Activated T-cell treated with anti-CD3 and anti-CD28 coated beads, Interleukin-2, amount 50 U/mL, for 72 hours (primary cell): ENCODE results near the gene IL1RL1. TPM values are rescaled to one million over a fixed set of nuclear protein-coding genes. Genes with fewer than 3 reads are reported as not detected.

ENCODE experiments used
- ATAC-seq, 2 donors: fragments of 150-1000 bp; cut with Tn5 transposase; replicated peaks in 1 of 2; 2 replicates each; pipeline ENCODE4 v1.10.0; 2021; ENCODE audit warnings: moderate library complexity in 2 of 2, mild to moderate bottlenecking in 1 of 2
- DNase-seq, 2 donors: peaks; one replicate each; pipeline ENCODE4 v3.0.0; 2021 to 2022; ENCODE audit warnings: mixed read lengths in 1 of 2
- H3K27ac Mint-ChIP-seq: one replicate; pipeline ENCODE4 v1.8.0; 2022; ENCODE audit warnings: mild to moderate bottlenecking, moderate library complexity, mixed read lengths
- H3K27me3 Mint-ChIP-seq: one replicate; pipeline ENCODE4 v1.8.0; 2022; ENCODE audit warnings: low read depth, mixed read lengths
- H3K36me3 Mint-ChIP-seq, 2 donors: one replicate each; pipeline ENCODE4 v1.8.0; 2022; ENCODE audit warnings: mixed read lengths in 2 of 2, mild to moderate bottlenecking in 1 of 2; ENCODE audit not compliant: insufficient read depth in 2 of 2
- H3K4me1 Mint-ChIP-seq: one replicate; pipeline ENCODE4 v1.8.0; 2022; ENCODE audit warnings: low read depth, mixed read lengths
- H3K4me3 Mint-ChIP-seq, 2 donors: one replicate each; pipeline ENCODE4 v1.8.0; 2022; ENCODE audit warnings: mild to moderate bottlenecking in 2 of 2, mixed read lengths in 2 of 2, moderate library complexity in 2 of 2
- H3K9me3 Mint-ChIP-seq, 2 donors: one replicate each; pipeline ENCODE4 v1.8.0; 2022; ENCODE audit warnings: mixed read lengths in 2 of 2
- total RNA-seq, 2 donors: library from RNA; stranded (reverse); gene quantifications; one replicate each; pipeline ENCODE4 v1.2.3, GENCODE V29; 2022

IL1RL1 gene
- total RNA-seq, 2 donors from 2014 or later: 1.6 to 2.2 TPM

DNA sequence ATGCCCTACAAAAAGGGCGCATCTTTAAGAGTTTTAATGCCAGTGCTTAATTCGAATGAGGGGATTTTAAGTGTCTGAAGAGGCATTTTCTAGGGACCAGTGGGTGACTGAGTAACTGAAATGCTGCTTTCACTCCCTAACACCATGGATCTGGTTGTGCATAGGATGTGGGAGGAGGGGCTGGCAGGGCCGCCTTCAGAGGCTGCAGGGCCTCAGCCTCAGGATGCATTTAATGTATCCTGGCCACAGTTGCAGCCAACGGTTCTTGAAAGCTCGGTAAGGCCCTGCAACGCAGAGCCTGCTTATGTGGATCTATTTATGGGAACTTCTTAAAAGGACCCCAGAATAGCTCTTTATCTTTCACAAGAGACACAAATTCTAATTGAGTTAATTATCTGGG lies 85.8 kb downstream of the IL1RL1 start:
- DNase-seq (no peak), ATAC-seq (no peak)
- H3K4me3 Mint-ChIP-seq: no peak overlapping the region
- peaks cover 23% of the 10 kb centered on the region for H3K4me1 Mint-ChIP-seq
- H3K36me3 Mint-ChIP-seq: peaks cover 0 to 1% of the 10 kb centered on the region in 2 donors
- H3K9me3 Mint-ChIP-seq: no peaks in the 10 kb centered on the region
- H3K27ac Mint-ChIP-seq: no peak overlapping the region
- H3K27me3 Mint-ChIP-seq: no peaks in the 10 kb centered on the region

DNA sequence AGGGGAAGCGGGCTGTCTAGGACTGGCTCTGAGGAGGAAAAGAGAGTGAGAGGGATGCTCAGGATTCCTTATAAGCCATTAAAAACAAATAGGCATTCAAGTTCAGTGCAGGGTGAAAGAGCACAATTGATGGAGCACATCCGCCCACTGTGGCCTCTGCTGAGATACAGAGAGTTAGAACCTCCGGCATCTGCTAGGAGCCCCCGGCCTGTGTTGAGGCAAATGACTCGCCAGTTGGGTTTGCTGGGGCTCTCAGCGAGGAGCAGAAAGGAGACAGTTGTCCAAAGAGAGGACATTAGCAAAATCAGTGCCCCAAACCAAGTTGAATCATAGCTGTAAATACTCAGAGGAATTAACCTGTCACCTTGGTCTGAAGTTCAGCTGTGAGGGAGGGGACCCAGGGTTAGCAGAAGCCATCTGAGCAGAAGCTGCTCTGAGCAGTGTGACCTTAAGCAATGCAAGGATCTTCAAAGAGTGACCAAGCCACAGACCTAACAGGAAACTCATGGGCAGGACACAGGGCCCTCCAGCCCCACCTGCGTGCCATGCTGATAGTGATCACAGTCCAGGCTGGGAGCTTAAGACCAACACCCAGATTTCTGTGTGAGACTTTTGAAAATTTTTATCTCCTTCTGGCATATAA lies 88.3 kb downstream of the IL1RL1 start:
- peak in 1 of 2 donors; percentile 47 for ATAC-seq

DNA sequence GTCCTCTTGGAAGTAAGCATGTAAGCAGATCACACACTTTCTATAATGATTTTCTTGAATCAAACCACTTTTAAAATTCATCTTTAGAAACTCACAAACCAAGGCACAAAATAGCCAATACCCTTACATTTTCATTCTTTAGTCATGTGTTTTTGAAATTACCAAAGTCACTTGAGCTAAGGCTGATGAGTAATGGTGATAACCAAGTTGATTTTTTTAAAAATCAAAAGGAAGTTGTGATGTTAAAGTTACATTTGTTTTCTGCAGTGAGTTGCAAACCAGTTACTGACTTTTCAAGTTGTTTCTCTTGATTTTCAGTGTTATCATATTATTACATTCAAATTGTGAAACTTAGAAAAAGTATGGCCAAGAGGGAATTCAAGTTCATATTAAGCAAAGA lies 90.1 kb downstream of the IL1RL1 start:
- H3K4me3 Mint-ChIP-seq: peak overlapping the region in 1 of 2 donors; percentile 66
- ATAC-seq (peak in 1 of 2 donors; percentile 28), DNase-seq (no peak)
- peak overlapping the region; percentile 77 for H3K27ac Mint-ChIP-seq
- H3K4me1 Mint-ChIP-seq: peaks cover 22% of the 10 kb centered on the region
- no peaks in the 10 kb centered on the region for H3K27me3 Mint-ChIP-seq
- no peaks in the 10 kb centered on the region for H3K9me3 Mint-ChIP-seq
- H3K36me3 Mint-ChIP-seq: no peaks in the 10 kb centered on the region

More for the DNA sequence above, 88.3 kb downstream of the IL1RL1 start:
- H3K27me3 Mint-ChIP-seq: no peaks in the 10 kb centered on the region
- H3K4me3 Mint-ChIP-seq: no peak overlapping the region
- H3K4me1 Mint-ChIP-seq: peaks cover 22% of the 10 kb centered on the region
- H3K36me3 Mint-ChIP-seq: no peaks in the 10 kb centered on the region
- H3K27ac Mint-ChIP-seq: no peak overlapping the region
- no peak for DNase-seq
- H3K9me3 Mint-ChIP-seq: no peaks in the 10 kb centered on the region

Other genes with a start within 250 kb of the IL1RL1 start
- gene IL1R1, start 168.8 kb upstream of the IL1RL1 start, total RNA-seq: 10 to 100 TPM; 14.3 to 14.5 TPM
- 1 to 10 TPM; 1.4 to 1.9 TPM for gene IL1RL2, start 124.5 kb upstream of the IL1RL1 start, total RNA-seq
- 10 to 100 TPM; 56.5 to 68.0 TPM for gene IL18R1, start 44.2 kb downstream of the IL1RL1 start, total RNA-seq
- gene IL18RAP, start 111.6 kb downstream of the IL1RL1 start, total RNA-seq: 1 to 10 TPM; 7.6 to 9.5 TPM
- under 1 TPM in 1 of 2 donors, not detected in 1; 0.14 TPM for gene SLC9A4, start 161.7 kb downstream of the IL1RL1 start, total RNA-seq